ENCODE measurements around the gene LMAN2.

LMAN2 gene

DNA sequence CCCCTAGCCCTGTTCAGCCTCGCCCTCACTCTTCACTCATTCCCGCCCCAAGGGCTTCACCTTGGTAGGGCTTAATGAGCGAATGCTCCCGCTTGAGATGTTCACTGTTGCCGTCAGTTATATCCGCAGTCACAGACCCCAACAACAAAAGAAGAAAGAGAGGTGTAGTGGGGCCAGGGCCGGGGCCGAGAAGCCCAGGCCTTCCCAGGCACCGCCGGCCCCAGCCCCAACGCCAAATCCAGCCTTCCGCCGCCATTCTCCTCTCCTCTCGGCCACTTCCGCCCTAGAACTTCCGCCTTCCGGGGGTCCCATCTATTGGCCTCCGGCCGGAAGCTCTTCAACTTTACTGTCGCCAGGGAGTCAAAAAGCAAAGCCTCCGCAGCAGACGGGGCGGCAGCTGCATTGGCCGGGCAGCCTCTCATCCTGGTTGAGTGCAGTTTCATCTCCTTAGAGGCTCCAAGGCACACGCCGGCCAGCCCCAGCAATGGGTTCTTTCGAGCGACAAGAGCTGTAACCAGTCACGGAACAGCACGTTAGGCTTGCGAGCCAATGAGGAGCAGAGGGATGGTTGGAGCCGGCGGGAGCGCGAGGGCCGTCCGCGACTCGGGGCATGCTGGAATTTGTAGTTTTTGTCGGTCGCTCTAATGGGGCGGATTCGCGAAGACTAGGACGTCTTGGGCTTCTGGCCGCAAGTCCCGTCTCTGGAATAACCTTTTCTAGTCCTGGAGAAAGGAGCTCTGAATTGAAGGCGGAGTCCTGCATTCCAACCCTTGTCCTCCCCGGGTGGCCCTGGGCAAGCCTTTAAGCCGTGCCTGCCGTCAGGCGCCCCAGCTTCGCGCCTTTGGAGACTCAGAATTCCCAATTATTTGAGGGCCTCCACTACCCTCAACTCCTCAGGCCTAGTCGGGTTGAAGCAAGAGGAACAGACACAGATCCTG is at the start of gene LMAN2:
LMAN2 (minus strand) TSS at position 277 of the 938 bp plus-strand sequence; CDS start at position 256, 21 bp downstream.
- peak; percentile 87 for DNase-seq (ENCODE audit: low read depth, low spot score)

GRCh38 chr5:177399997-177400868 is 48.8 kb upstream of the LMAN2 start, which contains the start of gene PFN3:
TSS of gene PFN3 (minus strand) at chr5:177400661. CDS start at chr5:177400576, 85 bp downstream.
- DNase-seq (ENCODE audit: low read depth, low spot score), result no peak

DNA sequence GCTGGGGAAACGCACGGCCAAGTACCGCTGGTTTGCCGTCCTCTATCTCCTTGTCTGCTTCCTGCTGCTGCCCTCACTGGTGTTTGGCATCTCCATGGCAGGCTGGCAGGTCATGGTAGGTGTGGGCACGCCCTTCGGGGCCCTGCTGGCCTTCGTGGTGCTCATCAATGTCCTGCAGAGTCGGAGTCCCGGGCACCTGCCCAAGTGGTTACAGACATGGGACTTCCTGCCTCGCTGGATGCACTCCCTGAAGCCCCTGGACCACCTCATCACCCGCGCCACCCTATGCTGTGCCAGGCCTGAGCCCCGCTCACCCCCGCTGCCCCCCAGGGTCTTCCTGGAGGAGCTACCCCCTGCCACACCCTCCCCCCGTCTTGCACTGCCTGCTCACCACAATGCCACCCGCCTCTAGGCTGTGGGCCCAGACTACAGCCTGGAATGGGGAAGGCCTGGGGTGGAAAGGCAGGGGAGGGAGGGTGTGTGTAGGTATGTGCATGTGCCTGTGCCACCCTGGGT is 46.5 kb upstream of the LMAN2 start:
- DNase-seq (ENCODE audit: low read depth, low spot score), result no peak

DNA sequence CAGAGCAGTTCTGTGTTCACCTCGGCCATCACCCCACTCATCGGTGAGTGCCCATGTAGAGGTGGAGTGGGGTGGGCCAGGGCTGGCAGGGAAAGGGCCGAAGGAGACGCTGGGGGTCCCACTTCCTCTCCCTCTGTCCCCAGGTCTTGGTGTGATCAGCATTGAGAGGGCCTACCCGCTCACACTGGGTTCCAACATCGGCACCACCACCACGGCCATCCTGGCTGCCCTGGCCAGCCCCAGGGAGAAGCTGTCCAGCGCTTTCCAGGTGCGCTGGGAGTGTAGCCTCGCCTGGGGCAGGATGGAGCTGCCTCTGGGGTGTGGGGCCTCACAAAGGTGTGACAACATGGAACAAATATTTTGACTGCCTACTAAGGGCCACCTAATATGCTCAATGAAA is 45.3 kb upstream of the LMAN2 start:
- no peak for DNase-seq (ENCODE audit: low read depth, low spot score)

GRCh38 chr5:177396078-177396477 is 44.6 kb upstream of the LMAN2 start:
- no peak for DNase-seq (ENCODE audit: low read depth, low spot score)

- DNase-seq (ENCODE audit: low read depth, low spot score), result no peak
Observed at GRCh38 chr5:177393990-177394389, 42.5 kb upstream of the LMAN2 start.

DNA sequence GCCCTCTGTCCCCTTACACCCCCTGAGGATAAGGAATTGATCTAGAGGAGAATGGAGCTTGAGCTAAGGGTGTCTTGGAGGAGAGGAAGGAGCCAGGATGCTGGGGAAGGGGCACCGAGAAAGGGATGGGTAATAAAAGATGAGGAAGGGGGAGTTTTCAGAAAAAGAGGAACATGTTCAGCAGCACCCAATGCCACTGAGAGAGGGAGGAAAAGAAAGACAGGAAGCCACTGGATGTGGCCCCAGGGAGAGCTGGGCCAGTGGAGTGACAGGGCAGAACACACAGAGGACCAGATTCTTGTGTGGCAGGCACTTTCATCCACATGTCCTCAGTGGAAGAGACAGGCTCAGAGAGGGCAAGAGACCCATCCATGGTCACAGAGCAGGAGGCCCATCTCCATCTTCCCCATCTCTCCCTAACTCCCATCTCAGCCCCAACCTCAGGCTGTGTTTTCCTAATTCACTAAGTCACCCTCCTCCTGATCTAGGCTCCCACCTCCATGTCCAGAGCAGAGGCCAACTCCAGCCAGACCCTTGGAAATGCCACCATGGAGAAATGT is 41.8 kb upstream of the LMAN2 start:
- DNase-seq (ENCODE audit: low read depth, low spot score), result no peak

- DNase-seq (ENCODE audit: low read depth, low spot score), result no peak
Observed at GRCh38 chr5:177392765-177393164, 41.3 kb upstream of the LMAN2 start.

DNA sequence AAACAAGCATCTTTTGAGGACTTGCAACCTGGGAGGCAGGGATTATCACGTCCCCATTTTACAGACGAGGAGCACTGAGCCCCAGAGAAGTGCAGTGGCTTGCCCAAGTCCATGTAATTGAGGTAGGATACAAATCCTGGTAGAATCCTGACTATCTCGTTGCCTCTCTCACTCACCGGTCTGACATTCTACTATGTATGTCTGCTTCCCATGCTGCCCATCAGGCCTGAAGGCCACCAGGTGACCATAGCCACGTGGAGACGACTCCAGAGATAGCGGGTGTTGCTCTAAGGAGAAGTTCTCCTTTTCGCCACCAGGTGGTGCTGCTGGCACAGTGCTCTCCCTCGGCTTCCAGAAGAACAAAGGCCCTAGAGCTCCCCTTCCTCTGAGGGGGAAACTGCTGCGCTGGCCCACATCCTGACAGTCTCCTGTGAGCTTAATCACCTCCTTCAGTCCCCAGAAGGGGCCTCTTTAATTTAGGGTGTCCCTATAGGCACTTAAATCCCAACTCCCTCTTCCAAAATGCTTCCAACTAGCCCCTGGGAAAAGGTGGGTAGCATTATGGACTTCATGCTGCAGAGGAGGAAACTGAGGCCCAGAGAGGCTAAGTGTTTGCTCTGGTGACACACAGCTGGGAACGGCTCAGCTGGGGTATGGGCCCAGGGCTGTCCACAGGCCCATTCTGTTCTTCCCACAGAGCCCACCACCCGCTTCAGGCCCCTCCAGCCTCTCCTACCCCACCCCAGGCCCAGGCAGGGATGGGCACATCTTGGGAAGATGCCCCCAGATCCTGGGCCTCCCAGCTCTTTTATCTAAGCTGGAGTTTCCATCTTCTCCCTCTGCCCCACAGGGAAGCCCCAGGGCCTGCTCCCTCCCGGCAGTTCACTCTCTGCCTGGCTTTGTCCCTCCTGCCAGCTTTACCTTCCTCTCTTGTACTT is 39.2 kb upstream of the LMAN2 start:
- DNase-seq (ENCODE audit: low read depth, low spot score), result peak; percentile 72

DNA sequence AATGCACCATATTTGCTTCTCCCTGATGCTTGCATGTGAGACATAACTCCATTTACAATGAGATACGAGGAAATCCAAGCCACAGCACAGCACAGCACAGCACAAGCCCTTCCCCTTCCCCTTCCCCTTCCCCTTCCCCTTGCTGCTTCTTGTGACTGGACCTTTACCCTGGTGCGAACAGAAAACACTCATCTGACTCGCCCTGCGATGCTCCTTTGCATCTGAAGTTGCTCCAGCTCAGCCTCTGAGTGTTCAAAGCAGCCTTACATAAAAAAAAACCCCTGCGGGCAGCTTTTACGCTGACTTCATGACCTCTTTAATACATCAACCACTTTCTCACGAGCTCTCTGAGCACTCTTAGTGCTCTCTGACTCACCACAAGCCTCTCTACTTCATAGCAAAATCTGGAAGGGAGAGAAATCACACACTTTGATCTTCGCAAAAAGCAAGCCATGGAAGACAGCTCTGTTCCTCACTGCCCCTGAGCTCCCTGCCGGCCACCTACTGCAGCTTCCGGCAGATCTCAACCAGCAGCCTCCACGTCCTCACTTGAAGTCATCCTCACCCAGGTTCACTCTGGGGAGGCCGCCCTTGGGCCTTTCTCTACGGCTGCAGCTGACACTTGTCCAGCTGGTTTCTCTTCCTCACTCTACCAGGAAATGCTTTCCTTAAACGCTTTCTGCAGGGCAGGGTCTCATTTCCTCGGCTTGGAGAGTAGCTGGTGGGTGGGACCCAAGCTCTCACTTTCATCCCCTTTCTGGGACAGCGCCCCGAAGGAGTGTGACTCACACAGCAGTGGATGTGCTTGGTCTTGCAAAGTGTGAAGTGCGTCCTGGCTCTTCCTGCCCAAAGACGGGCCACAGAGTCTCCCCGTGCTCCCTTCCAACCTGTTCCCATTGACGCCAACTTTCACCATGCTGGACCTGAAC is 38.0 kb upstream of the LMAN2 start:
- no peak for DNase-seq (ENCODE audit: low read depth, low spot score)

DNA sequence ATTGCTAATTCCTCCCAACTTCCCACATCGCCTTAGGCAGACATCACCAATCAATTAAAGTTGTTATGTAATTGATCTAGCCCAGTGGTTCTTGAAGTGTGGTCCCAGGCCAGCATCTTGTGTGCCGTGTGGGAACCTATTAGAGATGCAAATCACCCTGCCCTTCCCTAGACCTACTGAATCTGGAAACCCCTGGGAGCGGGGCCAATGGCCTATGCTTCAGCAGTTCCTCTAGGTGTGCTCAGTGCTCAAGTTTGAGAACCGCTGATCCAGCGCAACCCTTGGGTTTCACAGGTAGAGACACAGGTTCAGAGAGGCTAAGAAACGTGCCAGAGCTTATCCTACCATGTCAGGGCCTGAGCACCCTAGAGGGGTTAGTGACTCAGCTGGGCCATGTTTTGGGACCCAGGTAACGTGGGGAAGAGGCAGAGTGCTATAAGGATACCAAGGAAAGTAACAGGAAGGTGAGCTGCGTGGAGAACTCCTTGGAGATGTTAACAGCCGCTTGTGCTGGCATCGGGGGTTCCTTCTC is 37.1 kb upstream of the LMAN2 start:
- no peak for DNase-seq (ENCODE audit: low read depth, low spot score)

- no peak for DNase-seq (ENCODE audit: low read depth, low spot score)
Observed at GRCh38 chr5:177387405-177387804, 35.9 kb upstream of the LMAN2 start.

DNA sequence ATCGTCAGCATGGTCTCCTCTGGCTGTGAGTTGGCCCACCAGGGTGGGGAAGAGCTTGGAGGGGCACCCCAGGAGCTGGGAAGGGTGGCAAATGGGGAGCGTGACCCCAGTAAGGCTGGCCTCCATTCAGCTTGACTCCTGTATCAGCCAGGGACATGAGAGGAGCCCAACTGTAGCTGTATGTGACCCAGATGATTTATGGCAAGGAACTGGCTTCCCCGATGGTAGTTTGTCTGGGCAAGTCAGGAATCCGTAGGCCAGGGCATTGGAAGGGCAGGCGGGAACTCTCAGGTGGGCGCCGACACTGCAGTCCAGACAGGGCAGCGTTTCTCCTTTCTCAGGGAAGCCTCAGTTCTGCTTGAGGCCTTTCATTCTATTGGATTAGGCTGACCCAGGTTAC is 35.1 kb upstream of the LMAN2 start:
- no peak for DNase-seq (ENCODE audit: low read depth, low spot score)

- no peak for DNase-seq (ENCODE audit: low read depth, low spot score)
Observed at GRCh38 chr5:177385720-177386119, 34.3 kb upstream of the LMAN2 start.

DNA sequence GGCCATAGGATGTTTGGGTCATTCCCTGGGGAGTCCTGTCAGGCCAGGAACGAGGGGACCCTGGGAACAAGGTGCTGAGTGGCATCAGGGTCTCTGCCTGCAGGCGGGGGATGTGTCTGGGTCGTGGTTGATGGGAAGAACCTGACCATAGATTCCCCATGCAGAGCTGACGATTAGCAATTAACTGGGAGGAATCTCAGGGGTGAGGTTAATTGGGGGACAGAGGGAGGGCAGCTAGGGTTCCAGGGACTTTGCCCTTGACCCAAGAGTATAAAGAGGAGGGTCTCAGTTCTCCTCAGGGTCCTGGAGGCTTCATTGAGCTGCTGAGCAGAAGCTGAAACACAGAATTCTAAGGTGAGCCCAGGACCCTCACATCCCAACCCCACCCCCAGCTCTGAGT is 32.7 kb upstream of the LMAN2 start, which contains the start of gene SLC34A1:
SLC34A1 (plus strand) TSS at position 301 of the 400 bp plus-strand sequence. CDS start 1,308 bp downstream, outside the sequence.
- no peak for DNase-seq (ENCODE audit: low read depth, low spot score)

GRCh38 chr5:177383181-177383580 is 31.7 kb upstream of the LMAN2 start:
- DNase-seq (ENCODE audit: low read depth, low spot score), result no peak

DNA sequence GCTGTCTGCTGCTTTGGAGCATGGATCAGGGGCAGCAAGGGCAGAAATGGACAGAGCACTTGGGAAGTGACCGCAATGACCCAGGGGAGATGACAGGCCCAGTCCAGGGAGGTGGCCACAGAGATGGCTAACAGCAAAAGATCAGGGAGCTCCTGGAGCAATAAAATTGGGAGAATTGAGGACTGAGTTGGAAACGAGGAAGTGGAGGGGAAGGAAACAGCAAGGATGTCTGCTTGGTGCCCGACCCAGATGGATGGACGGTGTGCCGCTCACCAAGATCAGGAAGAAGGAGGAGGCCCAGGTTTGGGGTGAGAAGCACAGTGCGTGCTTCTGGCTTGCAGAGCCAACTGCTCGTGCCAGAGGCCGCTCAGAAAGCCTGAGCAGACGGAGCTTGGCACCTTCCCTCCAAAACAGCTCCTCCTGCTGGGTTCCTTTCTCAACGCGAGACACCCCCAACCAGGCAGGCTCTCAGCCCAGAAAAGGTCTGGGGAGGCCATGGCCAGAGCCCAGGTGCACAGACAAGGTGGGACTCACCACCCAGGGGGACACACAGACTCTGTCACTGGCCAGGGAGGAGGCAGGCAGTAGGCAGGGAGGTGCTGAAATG is 31.1 kb upstream of the LMAN2 start:
- DNase-seq (ENCODE audit: low read depth, low spot score), result no peak

- DNase-seq (ENCODE audit: low read depth, low spot score), result no peak
Observed at GRCh38 chr5:177380805-177381126, 29.3 kb upstream of the LMAN2 start.

All from activated CD4-positive, CD25-positive, alpha-beta regulatory T cell treated with anti-CD3 and anti-CD28 coated beads, Interleukin-2, amount 50 U/mL, for 16 hours (primary cell).